Neural progenitor cell (in vitro differentiated cells): Measurements from ENCODE around the gene ADGRL1.

ENCODE experiments used
- CTCF ChIP-seq: fragments of 200-600 bp; sonication (generic); IDR thresholded peaks from 2 replicates; pipeline ENCODE4 v1.5.1; 2017; ENCODE audit warnings: antibody characterized with exemption, mild to moderate bottlenecking
- EZH2 ChIP-seq: fragments of 200-600 bp; sonication (generic); IDR thresholded peaks from 2 replicates; pipeline ENCODE4 v1.6.1; 2017; ENCODE audit warnings: antibody characterized with exemption, mild to moderate bottlenecking, moderate library complexity
- EZH2phosphoT487 ChIP-seq: fragments of 200-600 bp; sonication (generic); IDR thresholded peaks from 2 replicates; pipeline ENCODE4 v1.6.1; 2017; ENCODE audit warnings: antibody characterized with exemption

GRCh38 chr19:14107581-14108461 is 98.1 kb downstream of the ADGRL1 start:
- TF ChIP-seq EZH2phosphoT487: no peak
- TF ChIP-seq CTCF: no peak
- no peak for TF ChIP-seq EZH2
